Smooth muscle cell (in vitro differentiated cells): Measurements from ENCODE around the gene PCDHB11. TPM values are rescaled to one million over a fixed set of nuclear protein-coding genes. Genes with fewer than 3 reads are reported as not detected.

Experiments used
- DNase-seq: peaks from one replicate; lab custom pipeline; 2025; ENCODE audit not compliant: unreplicated experiment; lab: John Stamatoyannopoulos, UW
- H2AFZ ChIP-seq: fragments of 200-600 bp; sonication (generic); 2 replicates; pipeline ENCODE4 v1.6.0; 2016; ENCODE audit warnings: antibody characterized with exemption, low read depth, mild to moderate bottlenecking
- H3F3A ChIP-seq: fragments of 200-600 bp; sonication (generic); 2 replicates; pipeline ENCODE4 v1.6.0; 2017; ENCODE audit warnings: antibody characterized with exemption, low read depth
- H3K27ac ChIP-seq: fragments of 200-600 bp; sonication (generic); 2 replicates; pipeline ENCODE4 v1.5.1; 2016; ENCODE audit warnings: low read depth, mild to moderate bottlenecking
- H3K27me3 ChIP-seq: fragments of 200-600 bp; sonication (generic); 2 replicates; pipeline ENCODE4 v1.6.1; 2016; ENCODE audit warnings: low read depth, mild to moderate bottlenecking
- H3K36me3 ChIP-seq: fragments of 200-600 bp; sonication (generic); 2 replicates; pipeline ENCODE4 v1.5.1; 2016; ENCODE audit warnings: low read depth
- H3K4me1 ChIP-seq: fragments of 200-600 bp; sonication (generic); 2 replicates; pipeline ENCODE4 v1.5.1; 2016; ENCODE audit warnings: low read depth
- H3K4me2 ChIP-seq: fragments of 200-600 bp; sonication (generic); 2 replicates; pipeline ENCODE4 v1.6.0; 2016; ENCODE audit warnings: mild to moderate bottlenecking
- H3K4me3 ChIP-seq: fragments of 200-600 bp; sonication (generic); 2 replicates; pipeline ENCODE4 v1.5.1; 2016; ENCODE audit warnings: mild to moderate bottlenecking
- H3K79me2 ChIP-seq: fragments of 200-600 bp; sonication (generic); 2 replicates; pipeline ENCODE4 v1.6.0; 2016; ENCODE audit warnings: low read depth, mild to moderate bottlenecking
- H3K9ac ChIP-seq: fragments of 200-600 bp; sonication (generic); 2 replicates; pipeline ENCODE4 v1.6.0; 2016; ENCODE audit warnings: low read depth
- H3K9me3 ChIP-seq: fragments of 200-600 bp; sonication (generic); replicated peaks from 2 replicates; pipeline ENCODE4 v1.5.1; 2016; ENCODE audit warnings: low read depth
- H4K20me1 ChIP-seq: fragments of 200-600 bp; sonication (generic); 2 replicates; pipeline ENCODE4 v1.6.0; 2016; ENCODE audit warnings: low read depth
- polyA plus RNA-seq: library from polyadenylated mRNA; unstranded; fragments of >200 nt; fragmentation: Nextera tagmentation; extraction: Ambion mirVana; gene quantifications from 2 replicates; pipeline ENCODE4 v1.2.1, GENCODE V29; 2016
- total RNA-seq: library from RNA; depleted of rRNA; stranded (reverse); fragments of >200 nt; gene quantifications from 2 replicates; pipeline ENCODE4 v1.2.3, GENCODE V29; 2014
- TF ChIP-seq, protein P1 (sequence below): fragments of 200-600 bp; sonication (generic); IDR thresholded peaks from 2 replicates; pipeline ENCODE4 v1.5.1; 2017; ENCODE audit warnings: borderline replicate concordance, mild to moderate bottlenecking, antibody characterized with exemption; ENCODE audit not compliant: insufficient read depth, poor library complexity, severe bottlenecking

The PCDHB11 gene
- total and polyA plus RNA-seq, 2 experiments from 2014 or later, result 1.7 to 1.8 TPM

DNA sequence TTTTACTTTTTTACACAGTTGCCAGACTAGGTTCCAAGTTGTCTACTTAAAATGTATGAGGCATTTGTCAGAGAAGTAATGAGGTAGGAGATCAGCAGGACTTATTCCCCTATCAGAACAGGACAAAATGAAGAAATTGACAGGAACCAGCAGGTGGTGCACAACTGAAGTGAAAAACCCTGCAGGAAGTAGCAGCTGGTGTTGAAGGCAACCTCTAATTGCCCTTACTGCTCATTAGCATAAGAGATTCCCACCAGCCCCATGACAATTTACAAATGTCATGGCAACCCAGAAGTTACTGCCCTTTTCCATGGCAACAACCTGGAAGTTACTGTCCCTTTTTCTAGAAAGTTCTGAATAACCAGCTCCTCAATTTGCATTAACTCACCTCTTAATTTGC lies 51.1 kb downstream of the PCDHB11 start:
- Histone ChIP-seq H3K79me2 (no peaks in the 10 kb centered on the region), H3K4me2 (no peak overlapping the region), H3F3A (no peaks in the 10 kb centered on the region), H3K4me1 (no peaks in the 10 kb centered on the region), H3K27ac (no peak overlapping the region), H3K36me3 (peaks cover 22% of the 10 kb centered on the region), H3K27me3 (no peaks in the 10 kb centered on the region), H2AFZ (no peak overlapping the region), H3K9ac (no peak overlapping the region), H3K9me3 (peaks cover 67% of the 10 kb centered on the region), H4K20me1 (no peaks in the 10 kb centered on the region), H3K4me3 (no peak overlapping the region)
- TF ChIP-seq, protein P1, sequence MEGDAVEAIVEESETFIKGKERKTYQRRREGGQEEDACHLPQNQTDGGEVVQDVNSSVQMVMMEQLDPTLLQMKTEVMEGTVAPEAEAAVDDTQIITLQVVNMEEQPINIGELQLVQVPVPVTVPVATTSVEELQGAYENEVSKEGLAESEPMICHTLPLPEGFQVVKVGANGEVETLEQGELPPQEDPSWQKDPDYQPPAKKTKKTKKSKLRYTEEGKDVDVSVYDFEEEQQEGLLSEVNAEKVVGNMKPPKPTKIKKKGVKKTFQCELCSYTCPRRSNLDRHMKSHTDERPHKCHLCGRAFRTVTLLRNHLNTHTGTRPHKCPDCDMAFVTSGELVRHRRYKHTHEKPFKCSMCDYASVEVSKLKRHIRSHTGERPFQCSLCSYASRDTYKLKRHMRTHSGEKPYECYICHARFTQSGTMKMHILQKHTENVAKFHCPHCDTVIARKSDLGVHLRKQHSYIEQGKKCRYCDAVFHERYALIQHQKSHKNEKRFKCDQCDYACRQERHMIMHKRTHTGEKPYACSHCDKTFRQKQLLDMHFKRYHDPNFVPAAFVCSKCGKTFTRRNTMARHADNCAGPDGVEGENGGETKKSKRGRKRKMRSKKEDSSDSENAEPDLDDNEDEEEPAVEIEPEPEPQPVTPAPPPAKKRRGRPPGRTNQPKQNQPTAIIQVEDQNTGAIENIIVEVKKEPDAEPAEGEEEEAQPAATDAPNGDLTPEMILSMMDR, result no peak
- DNase-seq, result no peak

Other genes starting within 250 kb of the PCDHB11 start
Only the 30 nearest of the 37 such genes appear.
- 0.04 and 0.22 TPM in 2 replicates for gene PCDHB1, start 148.3 kb upstream of the PCDHB11 start, total RNA-seq
- gene PCDHB1, start 148.3 kb upstream of the PCDHB11 start, polyA plus RNA-seq, result not detected in 2 replicates
- gene PCDHB2, start 105.0 kb upstream of the PCDHB11 start, total RNA-seq, result 25.8 and 37.9 TPM in 2 replicates
- gene PCDHB2, start 105.0 kb upstream of the PCDHB11 start, polyA plus RNA-seq, result 32.8 and 41.6 TPM in 2 replicates
- 3.8 and 5.3 TPM in 2 replicates for gene PCDHB3, start 99.2 kb upstream of the PCDHB11 start, total RNA-seq
- 1.5 and 1.8 TPM in 2 replicates for gene PCDHB3, start 99.2 kb upstream of the PCDHB11 start, polyA plus RNA-seq
- gene PCDHB4, start 77.8 kb upstream of the PCDHB11 start, total RNA-seq, result 2.4 and 2.5 TPM in 2 replicates
- gene PCDHB4, start 77.8 kb upstream of the PCDHB11 start, polyA plus RNA-seq, result 0.41 and 1.3 TPM in 2 replicates
- 12.0 and 12.8 TPM in 2 replicates for gene PCDHB5, start 64.4 kb upstream of the PCDHB11 start, total RNA-seq
- 6.3 and 9.7 TPM in 2 replicates for gene PCDHB5, start 64.4 kb upstream of the PCDHB11 start, polyA plus RNA-seq
- 0.58 and 0.94 TPM in 2 replicates for gene PCDHB6, start 49.6 kb upstream of the PCDHB11 start, total RNA-seq
- gene PCDHB6, start 49.6 kb upstream of the PCDHB11 start, polyA plus RNA-seq, result 0.25 and 0.32 TPM in 2 replicates
- gene PCDHB7, start 27.0 kb upstream of the PCDHB11 start, total RNA-seq, result 0.76 and 1.4 TPM in 2 replicates
- gene PCDHB7, start 27.0 kb upstream of the PCDHB11 start, polyA plus RNA-seq, result 0.06 TPM in 1 of 2 replicates, not detected in the other
- gene PCDHB8, start 21.8 kb upstream of the PCDHB11 start, total RNA-seq, result 0.90 and 3.5 TPM in 2 replicates
- gene PCDHB8, start 21.8 kb upstream of the PCDHB11 start, polyA plus RNA-seq, result 0.25 and 1.1 TPM in 2 replicates
- 6.4 and 7.0 TPM in 2 replicates for gene PCDHB16, start 17.2 kb upstream of the PCDHB11 start, total RNA-seq
- 5.2 and 6.5 TPM in 2 replicates for gene PCDHB16, start 17.2 kb upstream of the PCDHB11 start, polyA plus RNA-seq
- gene PCDHB9, start 12.5 kb upstream of the PCDHB11 start, total RNA-seq, result 4.1 and 6.5 TPM in 2 replicates
- 2.2 and 2.4 TPM in 2 replicates for gene PCDHB9, start 12.5 kb upstream of the PCDHB11 start, polyA plus RNA-seq
- 6.4 and 7.4 TPM in 2 replicates for gene PCDHB10, start 7.3 kb upstream of the PCDHB11 start, total RNA-seq
- gene PCDHB10, start 7.3 kb upstream of the PCDHB11 start, polyA plus RNA-seq, result 3.3 and 3.4 TPM in 2 replicates
- 2.9 and 3.6 TPM in 2 replicates for gene PCDHB12, start 9.1 kb downstream of the PCDHB11 start, total RNA-seq
- 0.57 and 1.0 TPM in 2 replicates for gene PCDHB12, start 9.1 kb downstream of the PCDHB11 start, polyA plus RNA-seq
- gene PCDHB13, start 14.3 kb downstream of the PCDHB11 start, total RNA-seq, result 4.4 and 8.3 TPM in 2 replicates
- 1.8 and 2.6 TPM in 2 replicates for gene PCDHB13, start 14.3 kb downstream of the PCDHB11 start, polyA plus RNA-seq
- 7.8 and 9.1 TPM in 2 replicates for gene PCDHB14, start 23.7 kb downstream of the PCDHB11 start, total RNA-seq
- gene PCDHB14, start 23.7 kb downstream of the PCDHB11 start, polyA plus RNA-seq, result 2.6 and 4.6 TPM in 2 replicates
- 3.9 and 4.2 TPM in 2 replicates for gene PCDHB15, start 45.8 kb downstream of the PCDHB11 start, total RNA-seq
- 1.8 and 2.1 TPM in 2 replicates for gene PCDHB15, start 45.8 kb downstream of the PCDHB11 start, polyA plus RNA-seq
- gene SLC25A2, start 104.4 kb downstream of the PCDHB11 start, total RNA-seq, result not detected in 2 replicates
- gene SLC25A2, start 104.4 kb downstream of the PCDHB11 start, polyA plus RNA-seq, result 0.15 TPM in 1 of 2 replicates, not detected in the other
- gene TAF7, start 121.2 kb downstream of the PCDHB11 start, total RNA-seq, result 83.0 and 94.5 TPM in 2 replicates
- 85.9 and 105 TPM in 2 replicates for gene TAF7, start 121.2 kb downstream of the PCDHB11 start, polyA plus RNA-seq
- 0.58 and 0.63 TPM in 2 replicates for gene PCDHGA1, start 130.9 kb downstream of the PCDHB11 start, total RNA-seq
- 0.05 TPM in 1 of 2 replicates, not detected in the other for gene PCDHGA1, start 130.9 kb downstream of the PCDHB11 start, polyA plus RNA-seq
- gene PCDHGA2, start 139.1 kb downstream of the PCDHB11 start, total RNA-seq, result 0.04 TPM in 1 of 2 replicates, not detected in the other
- not detected in 2 replicates for gene PCDHGA2, start 139.1 kb downstream of the PCDHB11 start, polyA plus RNA-seq
- not detected in 2 replicates for gene PCDHGA3, start 144.2 kb downstream of the PCDHB11 start, total RNA-seq
- not detected in 2 replicates for gene PCDHGA3, start 144.2 kb downstream of the PCDHB11 start, polyA plus RNA-seq
- 0.27 and 0.81 TPM in 2 replicates for gene PCDHGB1, start 150.5 kb downstream of the PCDHB11 start, total RNA-seq
- gene PCDHGB1, start 150.5 kb downstream of the PCDHB11 start, polyA plus RNA-seq, result 0.40 TPM in 1 of 2 replicates, not detected in the other
- gene PCDHGA4, start 155.4 kb downstream of the PCDHB11 start, total RNA-seq, result 0.58 and 1.1 TPM in 2 replicates
- gene PCDHGA4, start 155.4 kb downstream of the PCDHB11 start, polyA plus RNA-seq, result not detected in 2 replicates
- gene PCDHGB2, start 160.4 kb downstream of the PCDHB11 start, total RNA-seq, result 0.18 and 1.1 TPM in 2 replicates
- gene PCDHGB2, start 160.4 kb downstream of the PCDHB11 start, polyA plus RNA-seq, result not detected in 2 replicates
- 0.09 and 0.22 TPM in 2 replicates for gene PCDHGA5, start 164.5 kb downstream of the PCDHB11 start, total RNA-seq
- gene PCDHGA5, start 164.5 kb downstream of the PCDHB11 start, polyA plus RNA-seq, result 0.13 TPM in 1 of 2 replicates, not detected in the other
- 0.40 TPM in 1 of 2 replicates, not detected in the other for gene PCDHGB3, start 170.6 kb downstream of the PCDHB11 start, total RNA-seq
- not detected in 2 replicates for gene PCDHGB3, start 170.6 kb downstream of the PCDHB11 start, polyA plus RNA-seq
- gene PCDHGA6, start 174.3 kb downstream of the PCDHB11 start, total RNA-seq, result 0.09 and 0.27 TPM in 2 replicates
- not detected in 2 replicates for gene PCDHGA6, start 174.3 kb downstream of the PCDHB11 start, polyA plus RNA-seq
- 0.09 and 0.27 TPM in 2 replicates for gene PCDHGA7, start 183.1 kb downstream of the PCDHB11 start, total RNA-seq
- not detected in 2 replicates for gene PCDHGA7, start 183.1 kb downstream of the PCDHB11 start, polyA plus RNA-seq
- 37.1 and 43.1 TPM in 2 replicates for gene PCDHGB4, start 188.1 kb downstream of the PCDHB11 start, total RNA-seq
- gene PCDHGB4, start 188.1 kb downstream of the PCDHB11 start, polyA plus RNA-seq, result 20.0 and 27.5 TPM in 2 replicates
- 3.2 and 3.3 TPM in 2 replicates for gene PCDHGA8, start 193.0 kb downstream of the PCDHB11 start, total RNA-seq
- 0.25 and 0.89 TPM in 2 replicates for gene PCDHGA8, start 193.0 kb downstream of the PCDHB11 start, polyA plus RNA-seq
- 3.2 and 3.3 TPM in 2 replicates for gene PCDHGB5, start 198.3 kb downstream of the PCDHB11 start, total RNA-seq
- 0.90 and 4.2 TPM in 2 replicates for gene PCDHGB5, start 198.3 kb downstream of the PCDHB11 start, polyA plus RNA-seq